ENCODE results near the gene ZFHX2. TPM values are rescaled to one million over a fixed set of nuclear protein-coding genes. Genes with fewer than 3 reads are reported as not detected.

The ZFHX2 gene
- total RNA-seq, 1 experiment from 2014 or later: 0.23 TPM

DNA sequence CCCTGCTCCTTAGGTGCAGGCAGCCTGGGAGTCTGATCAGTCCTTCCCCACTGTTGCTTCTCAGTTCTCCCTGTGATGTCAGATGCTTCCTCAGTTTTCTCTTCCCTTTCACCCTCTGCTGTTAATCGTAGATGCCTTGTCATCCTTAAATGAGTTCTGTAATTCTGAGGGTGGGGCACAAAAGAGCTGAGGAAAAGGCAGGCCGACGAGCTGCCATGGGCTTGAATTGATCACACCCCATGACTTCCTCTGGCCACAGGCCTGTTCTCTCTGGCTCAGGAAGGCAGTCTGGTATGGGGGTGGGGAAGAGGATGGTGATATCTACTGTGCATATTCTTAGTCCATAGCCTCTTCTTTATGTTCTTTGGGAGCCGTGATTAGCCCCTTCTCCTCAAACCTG is 21.3 kb upstream of the ZFHX2 start:
- no peak for DNase-seq (ENCODE audit: low read depth)

DNA sequence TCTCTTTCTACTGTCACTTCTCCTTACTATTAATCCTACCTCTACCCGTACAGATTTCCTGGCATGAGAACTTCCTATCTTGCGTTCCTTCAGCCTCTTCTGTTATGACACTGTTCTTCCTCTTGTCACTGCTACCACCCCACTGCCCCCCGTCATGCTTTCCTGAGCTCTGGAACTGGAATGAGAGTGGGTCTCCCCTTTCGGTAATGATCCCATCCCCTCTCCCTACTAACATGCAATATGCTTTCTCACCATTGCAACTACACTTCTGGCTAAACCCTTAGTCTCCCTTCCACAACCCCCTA is 20.9 kb upstream of the ZFHX2 start:
- no peak for DNase-seq (ENCODE audit: low read depth)

DNA sequence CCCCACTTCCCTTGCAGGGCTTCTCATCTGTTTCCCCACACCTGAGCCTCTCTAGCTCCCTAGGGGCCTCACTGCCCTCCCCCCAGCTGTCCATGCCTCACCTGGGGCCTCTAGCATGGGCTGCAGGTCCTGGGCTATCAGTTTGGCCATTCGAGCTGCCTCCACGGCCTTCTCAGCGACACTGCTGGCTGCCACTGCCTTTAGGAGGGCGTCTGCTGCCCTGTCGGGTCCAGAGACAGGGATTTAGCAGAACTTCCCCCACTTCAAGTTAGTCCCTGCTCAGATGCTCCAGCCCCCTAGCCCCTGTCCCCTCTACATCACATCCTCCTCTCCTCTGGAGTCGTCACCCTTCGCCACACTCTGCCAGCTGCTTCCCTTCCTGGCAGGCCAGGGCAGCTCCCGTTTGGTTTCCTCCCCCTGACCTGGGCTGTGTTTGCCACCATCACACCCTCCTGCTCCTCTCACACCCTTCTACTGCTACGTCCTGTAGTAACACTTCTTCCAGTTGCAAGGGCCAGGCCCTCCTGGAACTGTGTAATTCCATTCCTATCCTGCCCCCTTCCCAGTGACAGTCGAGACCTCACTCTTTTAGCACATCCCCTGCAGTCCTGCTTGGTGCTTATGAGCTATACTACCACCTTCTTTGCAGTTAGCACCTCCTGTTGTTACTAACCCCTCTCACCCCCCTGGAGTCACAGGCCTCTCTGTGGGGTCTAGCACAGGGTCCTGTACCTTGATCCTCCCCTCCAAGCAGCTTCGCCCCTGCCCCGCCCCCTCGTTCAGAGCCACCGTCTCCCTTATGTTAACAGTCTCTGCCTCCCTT is 20.3 kb upstream of the ZFHX2 start:
- no peak for DNase-seq (ENCODE audit: low read depth)

DNA sequence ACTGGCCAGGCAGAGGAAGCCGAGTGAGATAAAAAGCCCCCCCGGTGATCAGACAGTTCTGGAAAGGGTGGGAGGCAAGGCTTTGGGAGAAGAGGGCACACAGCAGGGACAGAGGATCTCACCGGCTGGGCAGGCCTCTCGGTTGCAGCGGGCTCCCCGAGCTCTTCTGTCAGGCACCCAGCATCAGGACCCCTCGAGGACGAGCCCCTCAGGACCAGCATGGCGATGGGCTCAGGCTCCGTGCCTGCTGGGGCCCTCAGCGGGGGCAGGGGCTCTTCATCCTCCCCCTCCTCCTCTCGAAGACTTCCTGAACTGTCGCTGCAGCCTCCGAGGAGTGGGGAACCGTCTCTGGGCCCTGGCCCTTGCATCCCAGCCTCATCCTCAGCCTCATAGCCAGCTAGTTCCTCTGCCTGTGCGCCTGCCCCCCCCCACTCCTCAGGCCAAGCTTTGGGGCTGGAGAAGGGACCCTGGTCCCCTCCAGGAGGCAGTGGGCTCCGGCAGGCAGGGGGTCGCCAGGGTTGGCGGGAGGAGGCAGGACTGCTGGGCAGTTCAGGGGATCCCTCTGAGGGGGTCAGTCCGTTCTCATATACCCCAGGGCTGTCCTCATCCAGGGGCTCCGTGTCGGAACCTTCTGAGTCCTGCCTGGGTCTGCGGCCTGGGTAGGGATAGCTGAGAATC is 19.4 kb upstream of the ZFHX2 start:
- no peak for DNase-seq (ENCODE audit: low read depth)

DNA sequence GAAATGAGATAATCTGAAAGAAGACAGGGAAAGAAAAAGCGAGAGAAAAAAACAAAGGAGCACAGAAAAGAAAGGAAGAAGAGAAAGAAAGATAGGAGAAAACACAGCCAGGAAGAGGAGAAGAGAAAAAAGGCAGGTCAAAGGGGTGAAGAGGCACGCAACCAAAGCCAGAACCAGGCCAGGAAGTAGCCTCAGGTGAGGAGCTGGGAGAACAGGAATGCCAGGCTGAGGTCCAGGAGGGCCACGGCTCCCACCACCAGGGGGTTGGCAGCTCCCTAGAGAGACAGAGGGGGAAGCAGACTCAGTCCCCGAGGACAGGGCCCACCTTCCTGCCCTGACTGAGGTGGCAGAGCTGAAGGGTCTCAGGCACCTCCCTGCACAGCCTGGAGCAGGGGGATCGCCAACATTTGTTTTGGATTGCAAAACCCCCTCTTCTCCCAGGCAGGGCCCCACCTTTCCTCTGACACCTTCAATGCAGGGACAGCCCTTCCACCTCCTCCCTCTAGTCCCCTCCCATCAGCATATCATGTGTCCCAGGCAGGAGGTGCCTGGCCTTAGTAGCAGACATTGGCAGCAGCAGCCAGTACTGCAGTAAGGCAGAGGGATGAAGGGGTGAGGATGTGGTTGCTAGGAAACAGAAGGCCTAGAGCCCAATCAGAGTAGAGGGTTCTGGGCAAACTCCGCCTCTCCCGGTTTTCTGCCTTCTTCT is 18.0 kb upstream of the ZFHX2 start:
- DNase-seq (ENCODE audit: low read depth): peak; percentile 37

DNA sequence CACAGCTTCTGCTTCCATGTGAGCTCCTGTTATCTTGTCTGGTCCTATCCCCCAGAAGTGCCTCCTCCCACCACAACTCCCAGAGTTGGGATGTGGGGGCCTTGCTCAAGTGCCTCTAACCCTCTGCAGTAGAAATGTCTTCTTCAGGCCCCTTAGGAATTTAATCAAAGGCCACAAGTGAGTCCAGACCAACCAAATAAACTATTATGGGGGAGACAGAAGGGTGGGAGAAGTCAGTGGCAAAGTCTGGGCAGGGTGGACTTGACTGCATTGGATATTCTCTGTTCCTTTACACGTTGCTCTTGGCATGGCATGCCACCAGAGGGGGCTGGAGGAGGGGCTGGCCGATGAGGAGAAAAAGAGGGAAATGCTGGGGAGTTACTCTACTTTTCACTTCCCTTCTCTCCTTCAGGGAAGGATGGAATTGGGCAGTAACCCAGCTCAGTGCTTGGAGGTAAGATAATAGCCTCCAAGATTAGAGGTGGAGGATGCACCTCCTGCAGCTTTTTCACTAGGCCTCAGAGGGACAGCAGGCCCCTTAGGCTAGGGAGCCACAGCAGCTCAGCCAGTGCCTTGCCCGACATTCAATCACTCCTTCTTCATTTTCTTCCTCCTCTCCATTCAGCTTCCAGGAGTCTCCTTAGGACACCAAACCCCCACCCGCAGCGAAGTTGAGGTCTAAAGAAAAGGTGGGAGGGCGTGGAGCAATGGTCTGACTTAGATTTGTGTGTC is 17.2 kb upstream of the ZFHX2 start:
- no peak for DNase-seq (ENCODE audit: low read depth)

DNA sequence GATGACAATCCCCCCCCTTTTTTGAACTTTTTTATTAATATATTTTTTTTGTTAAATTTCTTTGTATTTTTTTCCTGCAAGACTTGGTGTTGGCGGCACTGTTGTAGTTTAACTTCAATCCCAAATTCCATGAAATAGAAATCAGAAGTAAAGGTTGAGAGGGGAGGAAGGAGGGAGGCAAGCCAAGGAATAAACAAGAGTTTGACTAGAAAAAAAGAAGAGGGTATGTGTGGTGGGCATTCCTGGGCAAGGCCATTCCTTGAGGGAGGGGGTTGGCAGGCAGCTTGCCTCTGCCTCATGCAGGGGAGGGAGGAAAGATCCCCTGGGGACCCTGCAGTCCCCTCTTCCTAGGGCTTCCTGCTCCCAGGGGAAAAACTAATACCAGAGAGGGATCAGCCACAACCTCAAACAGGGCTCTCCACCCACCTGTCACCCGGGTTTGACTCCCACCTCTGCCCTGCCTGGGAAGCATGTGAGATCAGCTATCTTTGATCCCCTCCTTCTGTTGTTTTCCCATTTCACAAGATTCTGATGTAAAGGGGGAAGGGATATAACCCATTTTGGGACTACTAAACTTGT is 16.5 kb upstream of the ZFHX2 start:
- DNase-seq (ENCODE audit: low read depth): no peak

DNA sequence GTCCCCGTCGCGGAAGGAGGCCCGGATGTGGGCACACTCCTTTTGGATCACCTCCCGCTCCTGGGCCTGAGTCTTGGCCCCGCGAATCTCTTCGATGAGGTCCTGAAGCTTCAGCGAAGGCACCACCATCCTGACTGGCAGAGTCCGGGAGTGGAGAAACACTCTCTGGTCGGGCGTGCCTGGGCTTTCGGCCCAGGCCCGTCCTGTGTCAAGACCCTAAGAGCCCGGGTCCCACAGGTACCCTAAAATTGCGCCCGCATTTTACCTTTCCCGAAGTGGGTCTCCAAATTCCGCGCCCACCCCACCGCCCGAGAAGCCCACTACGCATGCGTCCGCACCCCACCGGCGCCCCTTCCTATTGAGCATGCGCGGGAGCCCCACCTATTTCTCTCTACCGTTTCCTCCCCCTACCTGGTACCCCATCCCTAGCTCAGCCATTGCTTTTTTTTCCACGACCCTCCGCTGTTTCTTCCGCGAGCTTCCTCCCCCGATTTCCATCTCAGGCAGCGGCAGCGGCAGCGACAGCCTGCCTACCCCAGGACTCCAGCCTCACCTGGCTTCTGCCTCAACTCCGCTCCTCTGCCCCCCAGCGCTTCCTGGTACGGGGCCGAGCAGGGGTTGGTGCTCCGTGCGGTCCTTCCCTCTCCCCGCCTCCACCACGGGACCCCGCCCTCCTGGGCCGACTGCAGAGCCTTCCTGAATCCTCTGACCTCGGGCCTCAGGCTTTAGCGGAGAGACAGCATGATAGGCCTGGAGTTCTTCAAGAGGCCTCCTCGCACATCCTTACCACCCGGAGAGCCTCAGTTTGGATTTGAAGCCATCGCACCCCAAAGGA is 15.8 kb upstream of the ZFHX2 start, which contains the start of gene AP1G2:
Gene AP1G2, minus strand, starts transcription at position 606 of the 835 bp plus-strand sequence. Its CDS starts 477 bp downstream, at position 129.
- DNase-seq (ENCODE audit: low read depth): peak; percentile 89

DNA sequence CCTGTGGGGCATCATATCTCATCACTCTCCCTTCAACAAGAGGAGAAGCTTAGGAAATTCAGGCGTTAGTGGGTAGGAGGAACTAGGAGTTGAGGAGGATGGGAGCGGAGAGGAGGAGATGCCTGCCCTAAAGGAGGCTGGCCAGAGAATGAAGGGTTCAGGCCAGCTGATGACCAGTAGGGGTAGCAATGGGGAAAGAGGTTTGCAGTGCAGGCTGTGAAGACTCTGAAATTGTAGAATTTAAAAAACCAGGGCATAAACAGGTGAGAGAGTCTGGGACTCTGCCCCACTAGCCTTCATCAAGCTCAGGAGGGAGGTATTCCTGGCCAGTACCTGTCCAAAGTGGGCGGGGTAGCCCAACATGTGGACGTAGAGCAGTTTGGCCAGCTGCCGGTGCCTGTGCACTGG is 15.2 kb upstream of the ZFHX2 start:
- DNase-seq (ENCODE audit: low read depth): no peak

DNA sequence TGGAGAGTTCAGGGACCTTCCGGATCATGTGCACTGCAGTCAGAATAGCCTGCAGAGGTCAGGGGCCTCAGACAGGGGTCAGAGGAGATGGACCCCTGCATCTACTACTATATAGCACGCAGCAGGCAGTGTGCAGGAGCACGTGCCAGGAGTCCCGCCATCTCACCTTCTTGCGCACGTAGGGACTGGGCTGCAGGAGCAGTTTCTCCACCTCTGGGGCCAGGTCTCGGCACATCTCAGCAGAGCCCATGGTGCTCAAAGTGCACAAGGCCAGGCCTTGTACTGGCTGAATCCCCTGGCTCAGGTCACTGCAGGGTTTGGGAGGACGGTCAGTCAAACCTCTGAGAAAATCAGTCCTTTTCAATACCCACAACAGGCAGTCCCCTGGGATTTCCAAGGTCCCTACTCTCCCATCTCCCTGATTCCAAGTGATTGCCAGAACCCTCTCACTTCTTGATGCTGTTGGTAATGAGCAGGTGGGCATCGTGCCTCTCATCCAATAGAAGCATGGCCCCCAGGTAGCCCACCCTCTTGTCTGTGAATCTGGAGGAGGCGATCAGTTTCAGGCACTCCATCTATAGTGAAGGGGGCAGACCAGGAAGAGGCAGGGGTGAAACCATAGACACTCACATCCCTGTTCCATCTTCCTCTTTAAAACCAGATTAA is 14.7 kb upstream of the ZFHX2 start:
- DNase-seq (ENCODE audit: low read depth): no peak

DNA sequence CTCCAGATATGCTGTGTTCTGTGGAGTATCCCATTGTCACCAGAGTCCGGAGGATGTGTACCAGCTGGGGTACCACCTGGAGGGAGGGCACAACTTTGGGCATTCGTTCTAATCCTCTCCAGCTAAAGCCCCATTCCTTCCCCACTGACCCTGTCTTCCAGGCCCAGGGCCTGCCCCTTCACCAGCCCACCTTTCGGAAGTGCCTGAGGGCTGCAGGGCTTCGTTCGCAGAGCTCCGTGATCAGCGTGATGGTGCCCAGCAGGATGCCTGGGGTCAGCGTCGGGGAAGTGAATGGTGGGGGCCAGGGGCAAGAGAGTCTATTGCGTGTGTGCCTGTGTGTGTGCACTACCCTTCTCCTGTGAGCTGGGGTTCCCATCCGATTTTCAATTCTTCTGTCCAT is 14.1 kb upstream of the ZFHX2 start:
- no peak for DNase-seq (ENCODE audit: low read depth)

DNA sequence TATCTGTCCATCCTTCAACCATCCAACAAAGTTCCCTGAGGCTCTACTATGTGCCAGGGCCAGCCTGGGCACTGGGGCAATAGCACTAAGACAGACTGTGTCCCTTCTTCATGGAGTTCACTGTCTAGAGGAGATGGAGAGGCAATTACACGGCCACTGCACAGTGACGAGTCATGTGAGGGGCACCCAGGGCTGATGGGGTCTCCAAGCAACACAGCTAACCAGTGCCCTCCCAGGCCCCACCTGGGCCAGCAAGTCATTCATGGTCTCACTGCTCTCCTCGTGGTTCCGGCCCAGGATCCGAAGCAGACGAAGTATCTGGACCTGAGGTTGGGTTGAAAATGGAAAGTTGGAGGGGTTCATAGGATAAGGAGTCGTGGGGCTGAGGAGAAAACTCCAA is 13.3 kb upstream of the ZFHX2 start:
- DNase-seq (ENCODE audit: low read depth): no peak

DNA sequence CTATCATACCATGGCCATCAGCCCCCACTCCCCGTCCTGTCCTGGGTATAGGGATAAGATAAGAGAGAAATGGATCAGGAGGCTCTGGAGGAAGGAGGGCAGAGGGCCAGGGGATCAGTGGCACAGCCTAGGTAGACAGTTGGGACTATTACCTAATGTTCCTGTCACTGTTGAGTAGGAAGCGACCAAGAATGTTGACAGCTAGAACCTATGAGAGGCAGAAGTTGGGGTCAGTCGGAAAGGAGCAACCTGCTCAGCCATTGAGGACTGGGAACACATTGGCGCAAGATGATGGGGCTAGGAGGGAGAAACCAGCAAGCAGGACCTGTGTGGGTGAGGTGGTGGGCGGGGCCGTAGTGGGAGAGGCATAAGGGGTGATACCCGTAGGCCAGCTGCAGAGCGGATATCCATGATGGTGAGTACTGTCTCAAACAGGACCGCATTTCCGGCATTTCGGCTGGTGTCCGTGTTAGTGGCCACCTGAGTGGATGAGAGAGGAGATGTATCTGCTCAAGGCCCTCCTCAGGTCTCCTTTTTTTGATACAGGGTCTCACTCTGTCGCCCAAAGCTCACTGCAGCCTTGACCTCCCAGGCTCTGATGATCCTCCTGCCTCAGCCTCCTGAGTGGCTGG is 12.7 kb upstream of the ZFHX2 start:
- DNase-seq (ENCODE audit: low read depth): no peak

DNA sequence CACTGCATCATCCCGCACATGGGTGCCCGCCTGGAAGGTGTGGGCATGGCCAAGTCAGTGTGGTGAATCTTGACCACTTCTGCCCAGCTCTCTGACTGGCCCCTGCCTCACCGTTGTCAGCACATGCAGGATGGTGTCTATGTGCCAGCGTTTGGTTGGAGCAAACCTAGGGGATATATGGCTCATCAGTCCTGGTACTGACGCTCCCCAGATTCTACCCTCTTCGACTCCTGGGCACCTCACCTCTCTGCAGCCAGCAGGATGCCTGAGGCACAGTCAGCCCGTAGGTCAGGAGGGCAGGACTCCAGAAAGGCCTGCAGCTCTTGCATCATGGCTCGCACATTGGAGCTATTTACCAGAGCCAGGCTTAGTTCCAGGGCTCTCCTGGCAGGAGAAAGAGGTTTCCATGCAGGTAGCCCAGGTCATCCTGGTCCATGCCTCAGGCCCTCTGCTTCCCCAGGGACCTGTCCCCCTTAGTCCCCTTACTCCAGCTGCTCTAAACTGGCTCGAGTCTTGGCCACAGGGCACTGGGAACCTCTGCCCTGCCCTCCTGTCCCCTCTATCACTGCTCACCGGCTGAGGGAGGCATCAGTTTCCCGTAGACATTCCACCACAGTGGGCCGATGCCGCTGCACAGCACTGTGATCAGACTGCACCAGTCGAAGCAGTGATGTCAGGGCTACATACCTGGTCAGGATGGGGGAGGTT is 12.1 kb upstream of the ZFHX2 start:
- no peak for DNase-seq (ENCODE audit: low read depth)

DNA sequence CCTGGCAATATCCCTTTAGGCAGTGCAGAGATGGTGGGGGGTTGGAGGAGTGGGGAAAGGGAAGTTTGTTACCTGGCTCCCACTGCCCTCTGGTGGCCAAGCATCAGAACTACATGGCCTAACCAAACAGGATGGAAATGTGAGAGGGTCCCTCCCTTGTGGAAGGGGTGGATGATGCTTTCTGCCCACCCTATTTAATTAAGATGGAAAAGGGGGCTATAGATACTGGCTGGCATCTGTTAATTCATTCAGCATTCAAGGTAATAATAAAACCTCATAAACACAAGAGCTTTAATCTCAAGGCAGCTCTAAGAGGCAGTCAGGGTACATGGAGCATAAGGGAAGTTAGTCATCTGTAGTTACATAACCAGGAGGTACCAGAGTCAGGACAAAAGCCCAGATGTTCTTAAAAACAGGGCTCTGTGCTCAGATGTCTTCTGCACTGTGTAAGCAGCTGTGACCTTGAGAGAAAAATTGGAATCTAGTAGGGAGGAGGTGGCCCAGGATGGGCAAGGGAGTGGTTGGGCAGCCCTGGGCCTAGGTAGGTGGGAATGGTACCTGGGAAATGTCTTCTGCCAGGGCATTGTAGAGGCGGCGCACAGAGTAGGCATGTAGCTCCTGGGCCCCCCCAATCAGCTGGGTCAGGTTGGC is 11.4 kb upstream of the ZFHX2 start:
- peak; percentile 67 for DNase-seq (ENCODE audit: low read depth)

DNA sequence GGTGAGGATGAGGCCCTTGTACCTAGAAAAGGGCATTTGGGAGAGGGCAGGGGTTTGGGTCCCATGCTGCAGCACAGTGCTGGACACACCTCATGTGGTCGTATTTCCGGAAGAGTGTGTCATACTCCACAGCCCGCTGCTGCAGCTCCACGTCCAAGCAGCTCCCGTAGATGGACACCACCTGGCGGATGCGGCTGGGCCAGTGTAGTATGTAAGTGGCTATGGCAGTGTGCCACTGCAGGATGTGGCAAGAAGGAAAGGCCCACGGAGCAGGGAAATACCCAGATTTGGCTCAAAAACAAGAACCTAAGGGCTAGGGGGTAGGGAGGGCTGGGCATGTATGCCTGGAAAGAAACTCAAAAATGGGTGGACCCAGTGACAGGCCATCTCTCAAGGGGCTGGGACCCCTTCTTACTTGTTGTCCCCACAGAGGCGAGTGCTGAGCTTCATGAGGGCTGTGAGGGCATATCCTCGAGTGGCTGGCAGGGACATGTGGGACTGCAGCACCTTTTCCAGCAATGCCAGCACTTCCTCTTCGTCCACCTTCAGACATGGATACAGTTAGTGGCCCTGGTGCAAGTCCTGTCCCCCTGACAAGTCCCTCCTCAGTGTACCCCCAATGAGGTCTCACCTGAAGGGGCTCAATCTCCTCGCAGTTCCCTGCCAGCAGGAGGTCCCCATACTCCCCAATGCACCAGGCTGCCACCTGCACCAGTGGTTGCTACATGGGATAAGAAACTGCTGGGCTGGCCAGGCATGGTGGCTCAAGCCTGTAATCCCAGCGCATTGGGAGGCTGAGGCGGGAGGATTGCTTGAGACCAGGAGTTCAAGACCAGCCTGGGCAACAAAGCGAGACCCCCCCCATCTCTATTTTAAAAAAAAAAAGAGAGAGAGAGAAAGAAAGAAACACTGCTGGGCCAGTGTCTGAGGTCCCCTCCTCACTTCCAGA is 10.6 kb upstream of the ZFHX2 start:
- peak; percentile 93 for DNase-seq (ENCODE audit: low read depth)

DNA sequence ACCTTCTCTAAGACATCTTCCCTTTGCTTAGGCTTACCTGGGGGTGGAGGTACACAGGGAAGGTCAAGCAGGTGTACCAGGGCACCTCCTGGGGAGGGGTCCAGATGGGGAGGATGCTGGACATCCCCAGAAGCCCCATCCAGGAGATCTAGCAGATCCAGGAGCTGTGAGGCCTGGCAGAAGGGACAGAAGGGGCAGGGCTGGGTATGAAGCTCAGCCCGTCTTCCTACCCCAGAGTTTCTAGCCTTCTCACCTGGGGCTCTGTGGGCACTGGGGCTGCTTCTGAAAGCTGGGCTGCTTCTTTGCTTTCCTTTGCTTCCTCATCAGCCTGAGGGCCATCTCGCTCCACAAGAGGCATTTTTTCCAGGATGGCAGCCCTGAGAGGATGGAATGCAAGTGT is 9.7 kb upstream of the ZFHX2 start:
- DNase-seq (ENCODE audit: low read depth): no peak

All from Daoy (cell line).